Measurements from ENCODE around the gene OSMR.

DNA sequence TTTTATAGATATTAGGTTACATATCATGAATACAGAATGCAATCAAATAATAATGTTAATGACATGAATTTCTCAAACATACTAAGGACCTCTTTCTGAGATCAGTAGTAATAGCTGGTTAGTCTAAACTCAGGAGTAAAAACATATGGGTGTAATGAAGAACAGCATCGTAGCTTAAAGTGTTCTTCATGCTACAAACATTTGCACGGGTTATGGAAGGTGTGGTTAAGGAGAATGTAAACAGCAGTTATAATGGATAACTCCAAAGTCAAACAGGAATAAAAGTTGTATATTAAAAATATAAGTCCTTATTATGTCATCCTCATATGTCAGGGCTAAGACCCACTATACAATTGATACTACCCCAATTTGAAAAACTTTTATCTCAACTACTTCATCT is 115.9 kb downstream of the OSMR start:
- no peak for TF ChIP-seq CTCF (IDR thresholded peaks at IDR 0.05)
- no peak for TF ChIP-seq POLR2A (IDR thresholded peaks at IDR 0.05)

Data from transverse colon (tissue), 3 donors.